Occipital lobe (tissue), 2 donors: Measurements from ENCODE around the gene FYB1. TPM values are rescaled to one million over a fixed set of nuclear protein-coding genes. Genes with fewer than 3 reads are reported as not detected.

Experiments
- DNase-seq: peaks from one replicate; lab custom pipeline; 2025; lab: John Stamatoyannopoulos, UW
- total RNA-seq: library from RNA; depleted of rRNA; stranded (reverse); fragments of >200 nt; gene quantifications from one replicate; pipeline ENCODE4 v1.2.3, GENCODE V29; 2014

FYB1 gene
- total RNA-seq, 1 donor from 2014 or later = 1.4 TPM

DNA sequence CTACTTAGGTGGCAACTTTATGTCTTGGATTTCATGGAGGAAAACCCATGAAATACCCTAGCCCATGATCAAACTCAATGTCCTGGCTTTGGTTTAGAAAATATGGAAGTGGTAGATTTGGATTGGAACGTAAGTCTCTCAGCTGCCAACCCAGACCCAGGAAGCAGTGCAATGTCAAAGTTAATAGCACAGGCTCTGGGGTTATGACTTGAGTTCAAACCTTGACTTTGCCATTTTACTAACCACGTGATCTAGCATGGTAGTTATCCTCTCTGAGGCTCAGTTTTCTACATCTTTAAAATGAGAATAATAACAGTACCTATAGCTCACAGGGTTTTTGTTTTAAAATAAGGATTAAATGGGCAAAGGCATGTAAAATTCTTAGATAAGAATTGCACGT, 13.8 kb downstream of the FYB1 start:
- no peak for DNase-seq

DNA sequence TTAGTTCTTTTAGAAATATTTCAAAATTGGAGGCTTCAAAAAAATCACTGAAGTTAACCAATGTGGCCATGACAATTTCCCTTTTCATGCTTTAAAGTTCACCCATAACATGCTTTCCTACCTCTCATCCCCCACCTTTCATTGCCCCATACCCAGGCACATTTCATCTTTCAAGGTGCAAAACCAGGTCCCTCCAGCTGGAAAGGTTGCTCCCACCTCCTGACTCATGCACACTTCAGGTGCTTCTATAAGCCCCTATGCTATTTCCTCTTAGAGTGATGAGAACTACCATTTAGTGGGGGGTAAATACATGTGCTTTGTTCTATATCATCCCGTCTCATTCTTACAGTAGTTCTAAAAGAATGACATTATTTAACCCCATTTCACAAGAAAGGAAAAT, 15.4 kb downstream of the FYB1 start:
- no peak for DNase-seq

DNA sequence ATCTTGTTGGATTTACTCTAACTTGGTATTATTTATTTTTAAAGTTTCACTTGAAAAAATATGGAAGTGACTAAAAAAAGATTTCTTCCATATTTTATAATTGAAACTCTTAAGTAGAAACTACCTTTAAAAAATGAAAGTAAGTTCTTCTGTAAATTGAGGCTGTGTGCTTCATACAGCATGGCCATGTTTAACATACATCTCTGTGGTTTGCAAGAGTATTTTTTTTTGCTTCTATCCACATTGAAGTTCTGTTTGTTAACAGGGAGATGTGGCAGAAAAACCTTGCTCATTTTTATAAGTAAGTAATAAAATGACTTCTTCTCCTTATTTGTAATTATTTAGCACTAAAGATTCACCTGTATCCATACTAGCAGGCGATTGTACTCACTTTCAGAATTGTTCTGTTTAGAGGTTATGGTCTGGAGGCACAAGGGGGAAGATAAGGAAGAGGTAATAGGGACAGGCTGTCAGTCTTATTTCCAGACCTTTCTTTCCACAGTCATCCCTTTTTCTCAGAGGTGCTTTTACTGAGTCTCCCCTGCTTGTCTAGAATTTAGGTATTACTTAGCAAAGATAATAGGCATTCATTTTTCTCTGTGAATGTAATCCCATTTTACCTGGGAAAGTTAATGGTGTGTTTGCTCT, 16.0 kb downstream of the FYB1 start:
- no peak for DNase-seq

DNA sequence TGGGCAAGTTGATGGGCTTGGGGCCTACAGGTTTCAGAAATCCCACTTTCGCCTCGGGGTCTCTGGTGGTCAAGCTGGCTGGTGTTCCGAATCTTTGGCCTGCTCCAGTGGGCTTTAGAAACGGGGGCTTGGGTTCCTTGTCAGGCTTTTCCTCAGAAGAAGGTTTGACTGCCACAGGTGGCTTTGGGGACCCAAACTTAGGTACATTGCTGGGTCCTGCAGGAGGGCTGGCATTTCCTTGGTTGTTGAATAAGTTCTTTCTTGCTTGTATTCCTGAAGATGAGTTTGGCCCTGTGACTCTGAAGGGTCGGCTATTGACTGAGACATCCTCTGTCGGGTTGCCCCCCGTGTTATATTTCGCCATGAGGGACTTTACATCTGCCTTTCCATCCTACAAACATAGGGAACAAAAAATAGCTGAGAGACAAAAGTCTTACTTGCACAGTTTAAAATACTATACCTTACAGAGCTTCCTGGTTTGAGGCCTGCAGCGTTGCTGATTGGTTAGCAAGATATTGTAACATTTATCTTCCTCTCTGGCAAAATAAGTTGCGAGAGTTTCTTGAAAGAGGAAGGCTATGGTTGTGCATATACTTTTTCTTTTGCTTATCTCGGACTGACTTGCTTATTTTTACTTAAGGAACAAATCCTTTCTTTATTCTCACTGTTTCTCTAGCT, 16.6 kb downstream of the FYB1 start:
- DNase-seq = no peak

DNA sequence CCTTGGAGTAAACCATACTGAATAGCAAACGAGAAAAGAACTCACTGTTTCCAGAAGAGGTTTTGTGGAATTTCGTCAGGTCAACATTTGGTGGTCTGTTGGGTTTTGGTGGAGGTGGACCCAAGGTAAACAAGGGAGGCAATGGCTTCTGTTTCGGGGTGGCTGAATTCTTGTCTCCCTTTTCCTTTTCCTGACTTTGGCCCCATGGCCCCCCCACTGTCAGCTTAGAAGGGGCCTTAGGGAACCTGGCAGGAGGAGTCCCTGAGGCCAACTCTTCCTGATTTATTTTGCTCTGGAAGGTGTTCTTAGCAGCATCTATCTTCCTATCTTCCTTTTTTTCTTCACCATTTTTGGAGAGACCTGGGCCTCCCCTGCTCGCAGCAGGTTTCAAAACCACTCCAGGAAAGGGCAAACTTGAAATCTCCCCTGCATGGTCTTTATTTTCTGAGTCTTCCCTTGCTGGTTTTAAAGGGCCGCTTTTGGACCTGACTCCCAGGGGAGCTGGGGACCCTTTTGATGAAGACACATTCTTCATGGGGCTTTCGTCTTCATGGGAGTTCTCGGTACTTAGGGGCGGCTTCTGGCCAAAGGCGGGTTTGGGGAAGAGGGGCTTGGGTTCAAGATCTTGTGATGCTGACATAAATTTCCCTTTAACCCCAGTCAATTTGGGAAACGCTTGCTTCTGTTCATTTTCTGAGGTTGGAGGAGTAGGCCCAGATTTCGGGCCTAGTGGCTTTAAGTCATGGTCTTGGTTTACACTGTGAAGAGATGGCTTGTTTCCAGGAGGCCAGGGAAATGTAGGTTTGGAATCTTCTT, 17.4 kb downstream of the FYB1 start:
- DNase-seq = no peak

DNA sequence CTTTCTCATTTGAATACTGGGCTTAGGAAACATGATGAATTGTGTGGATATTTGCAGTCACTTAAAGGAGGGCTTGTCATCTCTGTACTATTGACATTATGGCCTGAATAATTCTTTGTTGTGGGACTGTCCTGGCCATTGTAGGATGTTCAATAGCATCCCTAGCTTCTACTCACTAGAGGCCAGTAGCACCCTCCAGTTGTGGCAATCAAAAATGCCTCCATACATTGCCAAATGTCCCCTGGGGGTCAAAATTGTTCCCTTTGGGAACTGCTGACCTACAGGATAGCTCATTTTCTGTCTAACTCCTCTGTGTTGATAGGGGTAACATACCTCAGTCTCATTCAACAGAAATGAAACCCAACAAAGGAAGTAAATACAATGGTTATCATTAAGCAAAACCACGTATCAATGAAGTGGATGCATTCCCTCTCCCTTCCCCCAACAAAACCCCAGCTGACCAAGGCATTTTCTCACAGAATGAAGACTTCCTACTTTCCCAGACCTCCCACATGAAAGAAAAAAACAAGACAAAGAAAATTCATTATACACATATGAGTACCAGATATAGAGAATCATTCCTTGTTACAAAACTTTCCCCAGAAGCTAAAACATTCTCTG, 18.1 kb downstream of the FYB1 start:
- no peak for DNase-seq

DNA sequence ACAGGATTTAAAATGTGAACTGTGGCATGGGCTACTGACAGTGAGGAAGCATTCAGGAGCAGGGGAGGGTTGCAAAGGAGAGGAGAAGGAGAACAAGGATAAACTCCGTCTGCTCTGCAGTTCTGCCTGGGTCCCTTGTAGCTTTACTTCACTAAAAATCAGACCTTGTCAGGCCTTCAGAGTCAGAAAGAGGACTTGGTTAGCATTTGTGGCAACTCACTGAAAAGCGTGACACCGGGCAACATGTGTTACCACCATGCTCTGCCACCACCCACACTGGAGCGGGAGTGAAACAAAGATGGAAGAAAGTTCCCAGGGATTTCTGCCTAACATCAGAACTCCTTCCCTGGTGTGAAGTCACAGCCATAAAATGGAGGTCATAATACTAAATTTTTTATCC, 19.3 kb downstream of the FYB1 start:
- no peak for DNase-seq

DNA sequence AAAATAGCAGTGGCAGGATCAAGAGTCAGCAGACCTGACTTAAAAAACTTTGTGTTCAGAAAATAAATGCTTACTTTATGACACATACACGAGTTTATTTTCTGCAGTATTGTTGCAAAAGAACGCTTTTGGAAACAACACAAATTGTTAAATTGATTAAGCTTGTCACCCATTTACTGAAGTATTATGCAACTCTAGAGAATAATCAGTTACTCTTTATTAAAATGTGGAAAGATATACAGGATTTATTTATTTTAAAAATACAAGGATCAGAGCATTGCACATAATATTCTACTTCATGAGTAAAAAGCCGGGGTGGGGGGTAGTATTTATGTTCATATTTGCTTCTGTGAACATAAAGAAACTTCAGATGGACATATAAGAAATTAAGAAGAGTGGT, 20.0 kb downstream of the FYB1 start:
- DNase-seq = no peak

DNA sequence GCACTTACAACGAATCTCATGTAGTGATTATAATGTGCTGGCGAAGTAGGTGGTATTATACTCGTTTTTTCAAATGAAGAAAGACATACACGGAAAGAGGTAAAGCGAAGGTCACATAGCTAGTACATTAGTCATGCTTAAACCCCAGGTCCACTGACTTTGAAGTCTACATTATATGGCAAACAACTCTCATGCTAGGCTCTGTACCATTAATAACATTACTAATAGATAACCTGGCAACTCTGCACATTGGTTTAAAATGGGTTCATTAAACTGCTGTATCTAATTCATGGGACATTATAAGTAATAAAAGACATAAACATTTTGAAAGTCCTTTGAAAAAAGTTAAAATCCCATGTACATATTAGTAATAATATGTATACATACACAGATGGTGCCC, 21.2 kb downstream of the FYB1 start:
- no peak for DNase-seq

DNA sequence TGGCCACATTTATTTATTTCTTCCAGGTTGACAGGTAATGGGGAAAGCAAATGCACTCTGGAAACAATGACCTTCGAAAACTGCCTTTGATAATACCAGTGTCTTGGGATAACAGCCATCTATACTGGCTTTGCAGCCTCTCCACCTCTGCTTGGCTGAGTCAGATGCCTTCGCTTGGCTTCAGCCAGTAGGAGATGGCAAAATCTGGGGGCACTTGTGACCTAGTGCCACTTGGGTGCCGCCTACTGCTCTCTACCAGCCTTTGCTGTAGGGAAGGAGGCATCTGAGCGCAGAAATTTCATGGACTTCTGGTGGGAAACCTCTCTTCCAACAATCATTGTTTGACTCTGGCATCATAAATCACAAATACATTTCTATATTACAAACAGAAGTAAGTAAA, 21.8 kb downstream of the FYB1 start:
- DNase-seq = no peak

DNA sequence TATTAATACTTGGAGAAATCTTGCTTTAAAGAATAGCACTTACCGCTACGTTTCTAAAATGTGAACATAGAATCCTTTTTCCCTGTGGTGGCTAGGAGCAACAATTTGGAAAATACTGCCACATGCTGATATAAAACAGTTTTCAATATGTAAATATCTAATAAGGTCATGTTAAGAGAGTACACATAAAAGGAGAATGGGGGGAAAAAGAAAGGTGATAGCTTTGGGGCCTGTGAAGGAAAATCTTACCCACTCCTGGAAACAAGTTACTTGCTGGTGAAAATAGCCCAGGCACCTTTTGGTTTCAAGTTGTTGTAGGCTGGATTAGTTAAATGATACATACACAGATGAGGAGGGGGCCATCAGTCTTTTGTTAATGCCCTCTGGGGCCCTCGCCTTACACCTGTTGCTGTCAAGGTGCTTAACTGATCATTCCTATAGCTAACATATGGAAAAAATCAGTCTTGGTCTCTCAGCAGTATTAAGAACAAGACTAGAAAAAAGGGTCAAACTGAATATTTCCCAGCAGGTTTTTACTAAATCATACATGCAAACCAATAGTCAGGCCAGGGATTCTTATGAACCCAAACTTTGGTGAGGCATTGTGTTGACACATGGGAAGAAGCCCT, 24.1 kb downstream of the FYB1 start:
- DNase-seq = no peak

DNA sequence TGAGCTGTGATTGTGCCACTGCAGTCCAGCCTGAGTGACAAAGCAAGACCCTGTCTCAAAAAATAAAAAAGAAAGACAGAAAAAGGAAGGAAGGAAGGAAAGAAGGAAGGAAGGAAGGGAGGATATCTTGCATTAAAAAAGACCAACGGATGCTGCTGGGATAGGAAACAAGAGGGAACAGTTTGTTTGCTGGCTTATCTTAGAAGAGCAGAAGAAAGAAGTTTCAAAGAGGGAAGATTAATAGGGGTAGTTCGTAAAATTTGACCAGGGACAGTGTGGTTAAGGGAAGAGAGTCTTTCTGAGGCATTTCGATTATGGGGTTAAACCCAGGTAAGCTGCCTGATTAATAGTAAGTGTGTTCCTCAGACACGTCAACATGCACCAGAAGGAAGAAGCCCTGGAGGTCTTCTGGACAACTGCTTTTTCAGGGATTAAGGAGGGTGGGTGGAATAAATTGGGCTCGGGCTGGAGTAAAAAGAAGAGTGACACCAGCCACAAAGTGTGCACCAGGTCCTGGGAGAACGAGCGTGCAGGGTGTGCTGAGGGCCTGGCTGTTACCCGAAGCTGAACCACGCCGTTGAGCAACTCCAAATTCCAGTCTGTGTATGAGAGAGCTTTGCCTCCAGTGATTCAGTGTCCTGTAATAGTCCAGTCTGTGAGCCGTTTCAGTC, 24.8 kb downstream of the FYB1 start:
- DNase-seq = no peak

DNA sequence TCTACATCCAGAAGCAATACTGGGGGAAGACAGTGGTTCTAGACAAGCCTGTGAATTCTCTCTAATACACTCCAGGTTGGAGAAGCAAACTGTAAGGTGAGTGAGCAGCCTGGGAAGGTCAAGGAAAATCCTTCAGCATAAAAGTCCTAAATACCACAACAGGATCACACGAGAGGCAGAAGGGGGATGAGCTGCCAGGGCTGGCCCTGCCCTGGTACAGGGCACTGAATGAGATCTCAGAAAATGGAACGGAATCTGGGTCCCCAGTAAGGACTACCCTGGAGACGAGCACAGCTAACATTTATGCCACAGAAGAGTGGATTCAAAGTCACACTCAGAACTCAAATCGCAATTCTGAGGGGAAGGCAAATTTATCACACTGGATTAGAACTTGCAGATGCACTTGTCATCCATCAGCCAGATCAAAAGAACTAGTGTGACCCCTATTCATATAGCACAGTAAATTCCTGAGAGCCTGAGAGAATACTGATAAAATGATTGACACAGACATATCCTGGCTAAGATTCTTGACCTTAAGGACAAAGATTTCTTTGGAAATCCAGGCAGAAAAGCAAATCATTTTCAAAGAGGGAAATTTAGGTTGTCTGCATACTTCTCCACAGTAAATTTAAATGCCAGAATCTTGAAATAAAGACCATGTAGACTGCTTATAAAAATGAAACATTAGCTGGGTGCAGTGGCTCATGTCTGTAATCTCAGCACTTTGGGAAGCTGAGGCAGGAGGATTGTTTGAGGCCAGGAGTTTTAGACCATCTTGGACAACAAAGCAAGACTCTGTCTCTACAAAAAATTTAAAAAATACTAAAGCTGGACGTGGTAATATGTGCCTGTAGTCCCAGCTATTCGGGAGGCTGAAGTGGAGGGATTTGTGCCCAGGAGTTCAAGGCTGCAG, 25.6 kb downstream of the FYB1 start:
- no peak for DNase-seq

DNA sequence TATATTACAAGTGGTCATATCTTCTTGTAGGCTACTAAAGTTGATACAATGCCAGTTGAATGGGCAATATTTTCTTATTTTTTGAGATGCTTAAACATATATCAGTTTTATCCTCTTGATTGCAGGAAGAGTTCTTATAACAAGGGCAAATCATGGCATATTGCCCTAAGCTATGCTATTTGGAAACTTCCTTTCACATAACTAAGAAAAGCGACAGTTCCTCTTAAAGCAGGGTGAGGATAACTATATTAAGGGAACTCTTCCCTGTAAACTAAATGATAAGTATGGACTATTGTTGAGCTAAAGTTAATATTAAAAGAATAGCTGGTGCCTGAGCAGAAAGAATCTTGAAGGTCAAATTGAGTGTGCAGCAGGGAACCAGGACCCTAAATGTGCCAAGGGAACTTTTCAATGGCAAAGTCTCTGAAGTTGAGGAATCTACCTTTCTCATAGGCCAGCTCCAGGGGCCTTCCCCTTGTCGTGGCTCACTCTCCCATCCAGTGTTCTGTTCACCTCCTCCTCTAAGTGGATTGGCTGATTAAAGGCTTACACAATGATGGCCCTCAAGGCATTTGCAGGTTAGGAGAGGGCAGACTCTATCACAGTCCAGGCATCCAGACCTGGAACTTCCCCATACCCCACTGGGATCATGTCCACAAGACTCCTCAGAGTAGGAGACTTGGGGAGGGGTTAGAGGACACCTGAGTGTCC, 26.8 kb downstream of the FYB1 start:
- DNase-seq = no peak

DNA sequence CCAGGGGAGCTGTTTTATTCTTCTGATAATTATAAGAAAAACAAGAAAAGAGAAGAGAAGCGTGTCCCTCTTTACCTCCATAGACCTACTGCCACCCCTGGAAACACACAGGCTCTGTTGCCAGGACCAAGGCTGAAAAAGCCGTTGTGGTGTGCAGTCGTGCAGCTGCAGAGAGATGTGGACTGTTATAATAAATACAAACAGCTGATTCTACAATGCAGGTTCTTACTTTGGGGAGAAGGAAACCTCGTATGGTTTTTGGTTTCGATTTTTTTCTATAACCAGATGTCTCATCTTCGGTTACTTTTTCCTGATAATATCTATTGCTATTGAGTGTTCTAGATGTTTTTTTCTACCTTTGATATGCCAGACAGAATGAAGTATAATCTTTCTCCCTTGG, 28.1 kb downstream of the FYB1 start:
- DNase-seq = no peak

DNA sequence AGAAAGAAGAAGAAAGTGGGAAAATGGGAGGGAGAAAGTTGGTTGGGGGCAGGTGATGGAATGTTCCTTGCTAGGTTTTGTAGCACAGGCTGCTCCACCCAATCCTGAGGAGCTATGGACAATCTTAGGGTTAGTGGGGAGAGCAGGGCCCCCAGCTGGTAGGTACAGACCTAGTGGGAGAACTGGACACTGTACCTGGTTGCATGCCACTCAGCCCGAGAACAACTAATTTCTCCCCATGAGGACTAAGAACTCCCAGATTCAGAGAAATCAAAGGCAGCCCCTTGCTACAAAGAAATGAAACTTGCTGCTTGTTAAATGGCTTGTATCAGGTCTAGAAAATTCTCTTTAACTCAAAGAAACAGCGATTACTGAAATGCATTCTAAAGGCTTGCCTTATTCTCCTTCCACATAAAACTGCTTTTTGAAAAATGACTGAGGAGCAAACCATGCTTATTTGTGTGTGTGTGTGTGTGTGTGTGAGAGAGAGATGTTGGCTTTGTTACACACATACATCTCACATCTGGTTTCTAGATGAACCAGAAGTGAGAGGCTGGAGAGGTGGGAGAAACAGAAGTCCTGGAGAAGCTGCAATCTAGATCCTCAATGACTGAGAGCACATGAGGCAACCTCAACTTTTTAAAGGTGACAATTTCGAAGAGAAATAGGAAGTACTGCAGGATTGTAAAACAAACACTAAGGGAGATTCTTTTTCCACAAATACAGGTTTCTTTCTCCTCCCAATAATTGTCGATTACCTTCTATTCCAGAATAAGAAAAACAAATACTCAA, 28.9 kb downstream of the FYB1 start:
- DNase-seq = no peak

DNA sequence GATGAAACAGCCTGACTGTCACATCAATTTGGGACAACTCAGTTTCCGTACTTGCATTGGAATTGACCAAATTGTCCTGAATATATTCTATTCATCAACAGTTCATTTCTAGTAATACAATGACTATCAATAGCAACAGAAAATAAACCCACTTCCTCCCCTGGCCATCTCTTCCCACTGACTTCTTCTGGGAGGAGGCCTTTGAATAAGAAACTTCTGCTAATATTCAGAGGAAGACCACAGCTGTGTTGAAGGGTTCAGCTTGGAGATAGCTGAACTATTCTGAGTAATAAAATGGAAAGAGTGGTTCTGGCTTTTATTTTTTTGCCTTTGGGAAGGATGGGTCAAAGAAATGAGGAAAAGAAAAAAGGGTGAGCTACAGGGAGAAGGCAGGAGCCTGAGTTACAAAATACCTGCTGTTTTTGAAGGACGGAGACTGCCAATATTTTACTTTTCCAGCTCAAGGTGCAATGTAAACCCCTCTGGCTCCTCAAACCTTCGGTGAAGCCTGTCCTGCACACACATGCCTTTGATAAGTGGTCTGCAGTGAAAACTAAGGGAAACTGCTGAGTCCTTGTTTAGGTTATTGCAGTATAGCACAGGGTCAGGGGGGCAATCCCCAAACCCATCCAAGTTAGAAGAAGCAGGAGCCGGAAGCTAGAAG, 29.9 kb downstream of the FYB1 start:
- no peak for DNase-seq
